Measurements from ENCODE around the gene RBM4B.

RBM4B gene

GRCh38 chr11:66689661-66690590, 12.2 kb upstream of the RBM4B start:
- TF ChIP-seq ZFX (IDR thresholded peaks at IDR 0.05) (no peak), CTCF (conservative IDR thresholded peaks at IDR 0.05) (no peak)
- no peak overlapping the region for H3K27ac ChIP-seq

GRCh38 chr11:66688561-66689534, 11.2 kb upstream of the RBM4B start:
- TF ChIP-seq CTCF (conservative IDR thresholded peaks at IDR 0.05) (no peak), ZFX (IDR thresholded peaks at IDR 0.05) (no peak)
- no peak overlapping the region for H3K27ac ChIP-seq

GRCh38 chr11:66687831-66688281, 10.2 kb upstream of the RBM4B start:
- TF ChIP-seq CTCF (conservative IDR thresholded peaks at IDR 0.05) (no peak), ZFX (IDR thresholded peaks at IDR 0.05) (no peak)
- H3K27ac ChIP-seq, result no peak overlapping the region

- TF ChIP-seq CTCF (conservative IDR thresholded peaks at IDR 0.05) (no peak), ZFX (IDR thresholded peaks at IDR 0.05) (no peak)
- H3K27ac ChIP-seq, result no peak overlapping the region
These were observed 9.4 kb upstream of the RBM4B start for GRCh38 chr11:66686801-66687750.

GRCh38 chr11:66686100-66686785, 8.6 kb upstream of the RBM4B start:
- TF ChIP-seq CTCF (conservative IDR thresholded peaks at IDR 0.05) (no peak), ZFX (IDR thresholded peaks at IDR 0.05) (no peak)
- no peak overlapping the region for H3K27ac ChIP-seq
